ENCODE results near the gene SFXN4.

GRCh38 chr10:119191881-119192280 lies 26.4 kb upstream of the SFXN4 start:
- no peak for TF ChIP-seq POLR2A (IDR thresholded peaks at IDR 0.05)
- no peak for TF ChIP-seq CTCF (IDR thresholded peaks at IDR 0.05)

All from ovary (tissue), 3 donors.